ENCODE results near the gene TTI1.

GRCh38 chr20:37986044-37986858 is 47.0 kb downstream of the TTI1 start:
- TF ChIP-seq CTCF (IDR thresholded peaks at IDR 0.05; ENCODE audit: borderline replicate concordance, extremely low read depth, low read length, poor library complexity, severe bottlenecking) (no peak), EZH2 (IDR thresholded peaks at IDR 0.05; ENCODE audit: borderline replicate concordance, low read depth, low read length, severe bottlenecking) (no peak)
